IMR-90 (cell line): ENCODE results near the gene IGLL1.

Source experiments
- BHLHE40 ChIP-seq: fragments of 150-350 bp; IDR thresholded peaks from 2 replicates; pipeline ENCODE4 v1.6.1; 2016; ENCODE audit warnings: mild to moderate bottlenecking, low read depth, low read length
- CEBPB ChIP-seq: IDR thresholded peaks from 2 replicates; pipeline ENCODE4 v1.6.1; 2012; ENCODE audit warnings: low read depth, low read length, improper control_type of control experiment
- CHD1 ChIP-seq: IDR thresholded peaks from 2 replicates; pipeline ENCODE4 v1.6.1; 2012; ENCODE audit warnings: low read depth, low read length, improper control_type of control experiment
- CTCF ChIP-seq: conservative IDR thresholded peaks from 2 replicates; pipeline ENCODE4 v1.5.1; 2012; ENCODE audit warnings: mild to moderate bottlenecking, low read depth, low read length, improper control_type of control experiment
- ELK1 ChIP-seq: fragments of 150-350 bp; IDR thresholded peaks from 2 replicates; pipeline ENCODE4 v1.6.1; 2016; ENCODE audit warnings: low read depth, mild to moderate bottlenecking, low read length, moderate library complexity, borderline replicate concordance
- FOS ChIP-seq: fragments of 150-350 bp; IDR thresholded peaks from 2 replicates; pipeline ENCODE4 v1.6.1; 2016; ENCODE audit warnings: low read depth, low read length
- MAFK ChIP-seq: IDR thresholded peaks from 2 replicates; pipeline ENCODE4 v1.6.1; 2012; ENCODE audit warnings: low read depth, low read length, improper control_type of control experiment
- MXI1 ChIP-seq: IDR thresholded peaks from 2 replicates; pipeline ENCODE4 v1.6.1; 2012; ENCODE audit warnings: low read depth, mild to moderate bottlenecking, low read length, moderate library complexity, borderline replicate concordance
- NFE2L2 ChIP-seq: fragments of 150-350 bp; IDR thresholded peaks from 2 replicates; pipeline ENCODE4 v1.6.1; 2016; ENCODE audit warnings: low read depth, mild to moderate bottlenecking, low read length
- POLR2A ChIP-seq: IDR thresholded peaks from 2 replicates; pipeline ENCODE4 v1.6.1; 2012; ENCODE audit warnings: mild to moderate bottlenecking, low read depth, low read length
- RAD21 ChIP-seq: IDR thresholded peaks from 2 replicates; pipeline ENCODE4 v1.6.1; 2012; ENCODE audit warnings: low read length, improper control_type of control experiment
- RFX5 ChIP-seq: IDR thresholded peaks from 2 replicates; pipeline ENCODE4 v1.8.0; 2012; ENCODE audit warnings: low read depth, mild to moderate bottlenecking, low read length, moderate library complexity
- SMC3 ChIP-seq: fragments of 150-350 bp; IDR thresholded peaks from 2 replicates; pipeline ENCODE4 v1.6.1; 2016; ENCODE audit warnings: low read depth, mild to moderate bottlenecking, antibody characterized with exemption, low read length, moderate library complexity

DNA sequence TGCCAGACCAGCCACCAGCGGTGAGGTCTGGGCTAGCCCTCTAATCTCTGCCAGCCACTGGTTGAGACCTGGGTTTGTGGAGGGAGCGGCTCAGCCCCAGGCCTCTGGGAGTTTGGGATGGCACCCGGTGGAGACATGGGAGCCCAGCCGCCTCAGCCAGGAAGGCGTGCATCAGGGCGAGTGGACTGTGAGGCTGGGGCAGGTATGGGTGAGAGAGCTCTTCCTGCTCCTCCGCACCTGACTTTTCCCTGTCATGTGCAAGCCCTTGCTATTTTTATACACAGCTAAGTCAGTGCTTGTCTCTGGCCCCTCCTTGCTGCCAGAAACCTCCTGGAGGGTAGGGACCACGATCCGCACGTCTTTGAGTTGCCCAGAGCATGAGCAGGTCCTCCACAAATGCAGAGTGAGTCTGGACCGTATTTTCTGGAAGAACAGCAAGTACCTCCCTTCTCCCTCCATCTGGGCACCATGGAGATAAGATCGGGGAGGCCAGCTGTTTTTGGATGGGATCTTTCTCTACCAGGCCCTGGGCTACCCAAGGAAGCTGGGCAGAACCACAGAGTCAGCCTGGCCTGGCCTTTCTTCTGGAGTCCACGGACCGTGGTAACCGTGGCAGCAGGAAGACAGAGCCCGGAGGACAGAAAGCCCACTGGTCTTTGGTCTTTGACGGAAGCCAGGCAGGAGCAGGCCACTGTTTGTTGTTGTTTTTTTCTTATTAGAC lies 53.3 kb downstream of the IGLL1 start:
- TF ChIP-seq CTCF (no peak), RFX5 (no peak), RAD21 (no peak), POLR2A (no peak), SMC3 (no peak), BHLHE40 (no peak), FOS (no peak), CEBPB (no peak), MAFK (no peak), NFE2L2 (no peak), CHD1 (no peak), MXI1 (no peak), ELK1 (no peak)
